Gastroesophageal sphincter (tissue), 3 donors: ENCODE data around the gene STK32A.

ENCODE experiments used
- POLR2A ChIP-seq, 2 donors: fragments of 450-650 bp; IDR thresholded peaks; one replicate each; pipeline ENCODE4 v1.6.1; 2017; ENCODE audit warnings: antibody characterized with exemption in 2 of 2, mild to moderate bottlenecking in 2 of 2, moderate library complexity in 1 of 2
- TF ChIP-seq, protein P1 (sequence below), 4 experiments: fragments of 200-600 bp in 2 of 4; fragments of 450-650 bp in 2 of 4; sonication (generic) in 1 of 4; IDR thresholded peaks; one replicate each; pipeline ENCODE4 v1.5.1; 2017 to 2019; ENCODE audit warnings: antibody characterized with exemption in 4 of 4, mild to moderate bottlenecking in 2 of 4, moderate library complexity in 2 of 4

DNA sequence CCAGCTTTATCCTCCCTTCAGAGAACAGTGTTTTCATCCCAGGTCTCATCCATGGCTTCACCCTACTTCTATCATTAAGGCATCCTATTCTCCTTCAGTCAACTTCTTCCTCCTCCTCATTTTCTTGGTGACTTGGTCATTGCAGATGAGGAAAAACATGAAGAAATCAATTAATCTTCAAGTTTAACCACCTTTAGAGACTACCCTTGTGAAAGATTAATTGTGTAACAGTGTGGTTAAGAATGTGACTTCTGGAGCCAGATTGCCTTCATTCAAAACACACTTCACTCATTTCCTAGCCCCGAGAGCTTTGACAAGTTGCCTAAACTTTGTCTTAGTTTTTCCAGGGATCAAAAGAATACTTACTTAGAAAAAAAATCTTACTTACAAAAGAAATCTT lies 110.0 kb downstream of the STK32A start:
- TF ChIP-seq, protein P1, sequence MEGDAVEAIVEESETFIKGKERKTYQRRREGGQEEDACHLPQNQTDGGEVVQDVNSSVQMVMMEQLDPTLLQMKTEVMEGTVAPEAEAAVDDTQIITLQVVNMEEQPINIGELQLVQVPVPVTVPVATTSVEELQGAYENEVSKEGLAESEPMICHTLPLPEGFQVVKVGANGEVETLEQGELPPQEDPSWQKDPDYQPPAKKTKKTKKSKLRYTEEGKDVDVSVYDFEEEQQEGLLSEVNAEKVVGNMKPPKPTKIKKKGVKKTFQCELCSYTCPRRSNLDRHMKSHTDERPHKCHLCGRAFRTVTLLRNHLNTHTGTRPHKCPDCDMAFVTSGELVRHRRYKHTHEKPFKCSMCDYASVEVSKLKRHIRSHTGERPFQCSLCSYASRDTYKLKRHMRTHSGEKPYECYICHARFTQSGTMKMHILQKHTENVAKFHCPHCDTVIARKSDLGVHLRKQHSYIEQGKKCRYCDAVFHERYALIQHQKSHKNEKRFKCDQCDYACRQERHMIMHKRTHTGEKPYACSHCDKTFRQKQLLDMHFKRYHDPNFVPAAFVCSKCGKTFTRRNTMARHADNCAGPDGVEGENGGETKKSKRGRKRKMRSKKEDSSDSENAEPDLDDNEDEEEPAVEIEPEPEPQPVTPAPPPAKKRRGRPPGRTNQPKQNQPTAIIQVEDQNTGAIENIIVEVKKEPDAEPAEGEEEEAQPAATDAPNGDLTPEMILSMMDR (IDR thresholded peaks at IDR 0.05), result no peak
- TF ChIP-seq POLR2A (IDR thresholded peaks at IDR 0.05), result no peak
